Thymus (tissue), 11 donors: ENCODE measurements around the gene CLEC19A. TPM values are rescaled to one million over a fixed set of nuclear protein-coding genes. Genes with fewer than 3 reads are reported as not detected.

Experiments used
- DNase-seq, 9 donors: peaks; one replicate each; pipeline ENCODE4 v3.0.0-alpha.2; 2013; ENCODE audit warnings: low spot score in 9 of 9, low read depth in 6 of 9, missing footprints in 1 of 9
- H3K27ac ChIP-seq, 2 donors: one replicate each; pipeline ENCODE4 v1.5.1; 2013; ENCODE audit warnings: control low read depth in 1 of 2, low read depth in 1 of 2, low read length in 1 of 2, mild to moderate bottlenecking in 1 of 2, moderate library complexity in 1 of 2
- H3K27me3 ChIP-seq, 2 donors: one replicate each; pipeline ENCODE4 v1.5.1; 2013; ENCODE audit warnings: low read length in 1 of 2; ENCODE audit not compliant: control insufficient read depth in 2 of 2, insufficient read depth in 1 of 2
- H3K36me3 ChIP-seq, 2 donors: one replicate each; pipeline ENCODE4 v1.5.1; 2013; ENCODE audit warnings: low read length in 1 of 2, mild to moderate bottlenecking in 1 of 2, moderate library complexity in 1 of 2; ENCODE audit not compliant: control insufficient read depth in 2 of 2, insufficient read depth in 2 of 2
- H3K4me1 ChIP-seq, 2 donors: one replicate each; pipeline ENCODE4 v1.5.1; 2013; ENCODE audit warnings: low read length in 2 of 2; ENCODE audit not compliant: control insufficient read depth in 2 of 2, insufficient read depth in 2 of 2
- H3K4me3 ChIP-seq, 2 donors: one replicate each; pipeline ENCODE4 v1.5.1; 2013; ENCODE audit warnings: low read length in 2 of 2, control low read depth in 1 of 2, mild to moderate bottlenecking in 1 of 2
- H3K9me3 ChIP-seq, 2 donors: one replicate each; pipeline ENCODE4 v1.5.1; 2013; ENCODE audit warnings: low read length in 1 of 2, mild to moderate bottlenecking in 1 of 2; ENCODE audit not compliant: control insufficient read depth in 2 of 2, insufficient read depth in 1 of 2
- WGBS: extraction: QIAGEN DNeasy Blood & Tissue Kit; methylation state at CpG from one replicate; pipeline ENCODE4 v1.1.7; 2013; 5-methylcytosine and 5-hydroxymethylcytosine counted together
- polyA plus RNA-seq: library from polyadenylated mRNA; stranded (reverse); fragments of 200-250 nt; gene quantifications from one replicate; pipeline ENCODE4 v1.2.3, GENCODE V29; 2013
- total RNA-seq: library from RNA; stranded (reverse); fragments of 120-200 nt; gene quantifications from one replicate; pipeline ENCODE4 v1.2.4, GENCODE V29; 2013
- donor health status: healthy.

CLEC19A gene
- total and polyA plus RNA-seq, 2 donors, result 0.05 to 0.09 TPM

DNA sequence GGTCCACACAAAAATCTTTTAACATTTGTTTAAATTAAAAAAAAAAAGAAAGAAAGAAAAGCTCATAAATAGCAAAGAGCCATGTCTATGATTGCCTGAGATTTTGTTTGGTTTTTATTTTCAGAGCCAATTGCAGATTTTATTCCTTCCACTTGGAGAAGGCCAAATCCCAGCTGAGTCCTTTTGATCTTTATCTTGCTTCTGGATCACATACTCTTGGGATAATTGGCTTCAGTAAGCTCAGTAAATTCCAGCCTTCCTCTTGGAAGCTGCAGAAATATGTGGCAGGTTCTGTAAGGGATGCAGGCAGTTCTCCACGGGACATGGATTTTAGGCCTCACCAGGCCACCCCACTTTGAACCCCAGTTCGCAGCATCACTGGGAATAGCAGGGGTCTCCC lies 68.8 kb downstream of the CLEC19A start:
- H3K36me3 ChIP-seq, result no peaks in the 10 kb centered on the region
- no peaks in the 10 kb centered on the region for H3K4me1 ChIP-seq
- no peak overlapping the region for H3K27ac ChIP-seq
- H3K27me3 ChIP-seq, result no peaks in the 10 kb centered on the region
- no peaks in the 10 kb centered on the region for H3K9me3 ChIP-seq
- 91% methylated on average over 2 of the region's 2 CpGs for WGBS
- no peak for DNase-seq
- H3K4me3 ChIP-seq, result no peak overlapping the region

DNA sequence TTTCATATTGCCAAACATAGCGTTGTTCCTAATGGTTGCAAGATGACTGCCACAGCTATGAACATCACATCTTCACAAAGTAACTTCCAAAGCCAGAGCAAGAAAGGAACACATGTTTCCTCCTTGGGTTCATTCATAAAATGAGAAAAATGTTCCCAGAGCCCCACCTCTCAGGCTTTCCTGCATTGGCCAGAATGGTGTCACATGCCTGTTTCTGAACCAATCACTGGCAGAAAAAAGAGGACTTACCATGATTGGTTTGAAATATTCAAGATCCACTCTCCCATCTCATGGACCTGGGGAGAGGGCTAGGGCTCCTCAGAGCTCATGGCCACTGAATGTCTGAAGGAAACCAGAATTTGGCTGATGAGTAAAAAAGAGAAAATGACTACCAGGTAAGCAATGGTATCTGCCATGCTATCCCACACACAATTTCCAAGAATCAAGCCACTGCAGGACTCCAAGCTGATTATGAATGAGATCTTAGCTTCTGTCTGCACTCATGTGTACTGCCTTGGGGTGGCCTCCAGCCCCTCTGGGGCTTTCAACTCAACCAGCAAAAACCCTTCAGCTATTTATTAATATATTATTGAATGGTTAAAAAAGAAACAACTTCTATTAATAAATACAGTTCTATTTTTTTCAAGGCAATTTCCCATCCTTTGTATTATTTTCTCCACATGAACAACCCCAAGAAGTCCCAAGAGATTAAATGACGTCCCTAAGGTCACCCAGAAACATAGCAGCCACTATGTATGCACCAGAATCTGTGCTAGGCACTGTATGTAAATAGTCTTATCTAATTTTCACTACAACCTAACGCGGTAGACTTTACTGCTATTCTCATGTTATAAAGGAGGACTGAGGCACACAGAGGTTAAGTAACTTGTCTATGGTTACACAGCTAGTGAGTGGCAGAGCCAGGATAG lies 70.8 kb downstream of the CLEC19A start:
- 87% methylated on average over 4 of the region's 4 CpGs for WGBS
- no peak overlapping the region for H3K4me3 ChIP-seq
- no peaks in the 10 kb centered on the region for H3K27me3 ChIP-seq
- no peak overlapping the region for H3K27ac ChIP-seq
- H3K4me1 ChIP-seq, result no peaks in the 10 kb centered on the region
- H3K9me3 ChIP-seq, result no peaks in the 10 kb centered on the region
- H3K36me3 ChIP-seq, result no peaks in the 10 kb centered on the region
- DNase-seq, result no peak

DNA sequence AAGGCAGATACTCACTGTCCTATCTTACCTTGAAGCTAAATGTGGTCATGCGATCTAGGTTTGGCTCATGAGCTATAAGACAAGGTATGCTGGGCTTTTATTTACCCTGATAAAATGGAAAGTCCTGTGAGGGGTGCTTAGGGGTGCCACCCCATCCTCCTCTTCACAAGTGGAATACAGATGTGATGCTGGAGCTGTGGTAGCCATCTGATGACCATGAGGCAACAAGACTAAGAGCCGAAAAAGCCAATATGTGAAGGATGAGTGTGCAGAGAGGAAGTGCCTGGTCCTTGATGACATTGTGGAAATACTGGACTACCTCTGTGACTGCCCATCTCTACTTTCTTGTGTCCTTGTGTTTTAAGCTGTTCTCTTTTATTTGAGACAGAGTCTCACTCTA lies 74.0 kb downstream of the CLEC19A start:
- no peaks in the 10 kb centered on the region for H3K27me3 ChIP-seq
- no peak overlapping the region for H3K27ac ChIP-seq
- no peak overlapping the region for H3K4me3 ChIP-seq
- no peak for DNase-seq
- H3K36me3 ChIP-seq, result no peaks in the 10 kb centered on the region
- WGBS, result 95% methylated on average over 2 of the region's 2 CpGs
- H3K9me3 ChIP-seq, result no peaks in the 10 kb centered on the region
- no peaks in the 10 kb centered on the region for H3K4me1 ChIP-seq

Other genes starting within 250 kb of the CLEC19A start
- 14.3 TPM for gene COQ7, start 218.1 kb upstream of the CLEC19A start, total RNA-seq
- gene COQ7, start 218.1 kb upstream of the CLEC19A start, polyA plus RNA-seq, result 15.4 TPM
- gene ITPRIPL2, start 171.8 kb upstream of the CLEC19A start, total RNA-seq, result 2.5 TPM
- gene ITPRIPL2, start 171.8 kb upstream of the CLEC19A start, polyA plus RNA-seq, result 5.3 TPM
- 0.38 TPM for gene SYT17, start 117.5 kb upstream of the CLEC19A start, total RNA-seq
- 0.52 TPM for gene SYT17, start 117.5 kb upstream of the CLEC19A start, polyA plus RNA-seq
- under 0.01 TPM for gene TMC5, start 132.2 kb downstream of the CLEC19A start, total RNA-seq
- gene TMC5, start 132.2 kb downstream of the CLEC19A start, polyA plus RNA-seq, result 0.09 TPM
- gene GDE1, start 236.4 kb downstream of the CLEC19A start, total RNA-seq, result 19.7 TPM
- gene GDE1, start 236.4 kb downstream of the CLEC19A start, polyA plus RNA-seq, result 26.0 TPM
- 12.9 TPM for gene CCP110, start 238.2 kb downstream of the CLEC19A start, total RNA-seq
- 8.6 TPM for gene CCP110, start 238.2 kb downstream of the CLEC19A start, polyA plus RNA-seq